Measurements from ENCODE around the gene CD8B2.
"Not testable (repeated sequence)": the region's sequence is repeated elsewhere in the genome, so short reads cannot be mapped to it uniquely, and the experiment has no call there.

CD8B2 gene

GRCh38 chr2:106551417-106552130, 64.4 kb downstream of the CD8B2 start:
- DNase-seq (ENCODE audit: low read depth), result no peak

- DNase-seq (ENCODE audit: low read depth), result no peak
Measured at GRCh38 chr2:106552921-106553320, 65.8 kb downstream of the CD8B2 start.

GRCh38 chr2:106553321-106553720, 66.2 kb downstream of the CD8B2 start:
- no peak for DNase-seq (ENCODE audit: low read depth)

- no peak for DNase-seq (ENCODE audit: low read depth)
Measured at GRCh38 chr2:106554411-106554810, 67.2 kb downstream of the CD8B2 start.

GRCh38 chr2:106555053-106555452, 67.9 kb downstream of the CD8B2 start:
- no peak for DNase-seq (ENCODE audit: low read depth)

- not testable (repeated sequence) for DNase-seq (ENCODE audit: low read depth)
Measured at GRCh38 chr2:106559786-106560185, 72.6 kb downstream of the CD8B2 start.

GRCh38 chr2:106560773-106561172, 73.6 kb downstream of the CD8B2 start:
- DNase-seq (ENCODE audit: low read depth), result no peak

GRCh38 chr2:106561356-106561755, 74.2 kb downstream of the CD8B2 start:
- no peak for DNase-seq (ENCODE audit: low read depth)

GRCh38 chr2:106561803-106562202, 74.6 kb downstream of the CD8B2 start:
- DNase-seq (ENCODE audit: low read depth), result no peak

GRCh38 chr2:106562268-106563186, 75.4 kb downstream of the CD8B2 start:
- DNase-seq (ENCODE audit: low read depth), result no peak

- DNase-seq (ENCODE audit: low read depth), result no peak
Measured at GRCh38 chr2:106563195-106563594, 76.0 kb downstream of the CD8B2 start.

- DNase-seq (ENCODE audit: low read depth), result no peak
Measured at GRCh38 chr2:106565599-106565998, 78.4 kb downstream of the CD8B2 start.

- DNase-seq (ENCODE audit: low read depth), result no peak
Measured at GRCh38 chr2:106566050-106566449, 78.9 kb downstream of the CD8B2 start.

GRCh38 chr2:106566484-106566883, 79.3 kb downstream of the CD8B2 start:
- DNase-seq (ENCODE audit: low read depth), result not testable (repeated sequence)

GRCh38 chr2:106570316-106570715, 83.2 kb downstream of the CD8B2 start:
- no peak for DNase-seq (ENCODE audit: low read depth)

Measured in stimulated activated CD8-positive, alpha-beta memory T cell treated with anti-CD3 and anti-CD28 coated beads, Interleukin-15, amount 100 ng/mL, for 24 hours (primary cell).